Measurements from ENCODE around the gene BBS9. TPM values are rescaled to one million over a fixed set of nuclear protein-coding genes. Genes with fewer than 3 reads are reported as not detected.

The BBS9 gene
- total and polyA plus RNA-seq, 9 of the 15 experiments (the other 6 are each of a cell fraction or from before 2014, with no cell fraction given) = 0.77 to 3.3 (median 2.4) TPM

DNA sequence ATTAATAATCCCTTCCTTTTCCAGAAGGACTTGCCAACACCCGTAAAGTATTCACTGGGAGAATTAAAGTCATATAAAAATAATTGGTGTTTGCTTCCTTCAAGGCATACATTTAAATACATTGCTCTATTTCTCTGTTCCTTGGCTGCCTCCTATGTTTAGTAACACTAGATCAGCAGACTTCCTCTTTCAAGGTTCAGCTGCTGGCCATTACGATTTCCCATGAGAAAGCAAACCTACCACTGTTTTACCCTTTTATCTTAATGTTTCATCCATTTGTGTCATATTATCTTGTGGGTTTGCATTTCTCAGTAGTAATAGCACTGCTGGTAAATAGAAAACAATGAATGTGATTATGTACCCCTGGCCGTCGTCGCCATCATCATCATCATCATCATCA is 462.1 kb downstream of the BBS9 start:
- Histone ChIP-seq H2AFZ (ENCODE audit: low read depth, low read length) (no peak overlapping the region), H3K9ac (ENCODE audit: insufficient read depth in 1 of 2, low read depth in 2 of 2, low read length in 2 of 2) (no peak overlapping the region), H3K4me2 (ENCODE audit: insufficient read depth, low read length) (no peak overlapping the region), H3K79me2 (ENCODE audit: control insufficient read depth, insufficient read depth, low read length) (no peaks in the 10 kb centered on the region), H3K27me3 (ENCODE audit: control insufficient read depth in 2 of 2, insufficient read depth in 2 of 2, low read length in 2 of 2) (no peaks in the 10 kb centered on the region), H3K36me3 (ENCODE audit: control insufficient read depth, insufficient read depth, low read length) (no peaks in the 10 kb centered on the region), H3K4me3 (no peak overlapping the region), H4K20me1 (replicated peaks; ENCODE audit: control insufficient read depth, insufficient read depth, low read length) (no peaks in the 10 kb centered on the region), H3K9me1 (ENCODE audit: control insufficient read depth, insufficient read depth, low read length) (no peaks in the 10 kb centered on the region), H3K9me3 (replicated peaks; ENCODE audit: control insufficient read depth, insufficient read depth, low read depth, low read length) (no peaks in the 10 kb centered on the region), H3K4me1 (replicated peaks in 1 of 2; ENCODE audit: control insufficient read depth in 2 of 2, insufficient read depth in 2 of 2, low read length in 2 of 2) (no peaks in the 10 kb centered on the region), H3K27ac (ENCODE audit: extremely low read depth, low read depth, low read length) (no peak overlapping the region)
- ATAC-seq (no peak), FAIRE-seq (no peak), DNase-seq (ENCODE audit: extremely low read depth in 1 of 4, low spot score in 3 of 4) (no peak)
- TF ChIP-seq RBM14 (IDR thresholded peaks at IDR 0.05; ENCODE audit: borderline replicate concordance, insufficient read depth, low read depth, low read length) = no peak
- TF ChIP-seq E2F1 (CRISPR knock-in tag; IDR thresholded peaks at IDR 0.05) = no peak
- TF ChIP-seq RBM39 (optimal IDR thresholded peaks at IDR 0.05; ENCODE audit: low read depth, low read length) = no peak
- TF ChIP-seq KLF16 (IDR thresholded peaks at IDR 0.05) = no peak
- TF ChIP-seq ZNF57 (CRISPR knock-in tag; IDR thresholded peaks at IDR 0.05) = no peak
- TF ChIP-seq ZC3H8 (IDR thresholded peaks at IDR 0.05) = no peak
- no peak for TF ChIP-seq ILF3 (IDR thresholded peaks at IDR 0.05; ENCODE audit: borderline replicate concordance)
- no peak for TF ChIP-seq FOSL1 (tag; conservative IDR thresholded peaks at IDR 0.05)
- no peak for TF ChIP-seq U2AF2 (optimal IDR thresholded peaks at IDR 0.05; ENCODE audit: low read depth, low read length)
- no peak for TF ChIP-seq CCNT2 (IDR thresholded peaks at IDR 0.05; ENCODE audit: borderline replicate concordance, extremely low read depth, insufficient read length, low read depth, low read length)
- in situ Hi-C loops (cut with MboI) = no loop called here
- intact Hi-C loops (cut with micrococcal nuclease) = no loop called here
- BruUV-seq (replicated peaks) = no TSS peak
- ChIA-PET POLR2A (no interaction called here), CTCF (ENCODE audit: low intra/inter-chr PET ratio) (no interaction called here)
- 0% methylated on average over 5 of the region's 5 CpGs for WGBS (ENCODE audit: insufficient coverage, low coverage, missing lambda C conversion rate)

Data from K562 (cell line).